Fibroblast of skin of scalp (primary cell): ENCODE measurements around the gene NUP155.
"Not testable (repeated sequence)": the region's sequence is repeated elsewhere in the genome, so short reads cannot be mapped to it uniquely, and the experiment has no call there.

Source experiments
- DNase-seq: peaks from one replicate; pipeline ENCODE4 v3.0.0-alpha.2; 2013

The NUP155 gene

GRCh38 chr5:37275511-37275910, 95.4 kb downstream of the NUP155 start:
- no peak for DNase-seq

GRCh38 chr5:37272511-37272910, 98.4 kb downstream of the NUP155 start:
- peak; percentile 33 for DNase-seq

DNA sequence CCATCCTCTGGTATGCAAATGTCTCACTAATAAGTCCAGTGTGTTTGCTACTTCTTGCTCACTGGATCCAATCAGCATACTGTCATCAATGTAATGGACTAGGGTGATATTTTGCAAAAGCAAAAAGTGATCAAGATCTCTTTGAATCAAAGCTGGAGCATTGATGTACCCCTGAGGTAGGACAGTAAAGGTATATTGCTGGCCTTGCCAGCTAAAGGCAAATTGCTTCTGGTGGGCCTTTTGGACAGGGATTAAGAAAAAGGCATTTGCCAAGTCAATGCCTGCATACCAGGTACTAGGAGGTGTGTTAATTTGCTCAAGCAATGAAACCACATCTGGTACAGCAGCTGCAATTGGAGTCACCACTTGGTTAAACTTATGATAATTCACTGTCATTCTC, 102.8 kb downstream of the NUP155 start:
- DNase-seq = not testable (repeated sequence)

GRCh38 chr5:37255774-37256358, 115.0 kb downstream of the NUP155 start:
- DNase-seq = no peak

DNA sequence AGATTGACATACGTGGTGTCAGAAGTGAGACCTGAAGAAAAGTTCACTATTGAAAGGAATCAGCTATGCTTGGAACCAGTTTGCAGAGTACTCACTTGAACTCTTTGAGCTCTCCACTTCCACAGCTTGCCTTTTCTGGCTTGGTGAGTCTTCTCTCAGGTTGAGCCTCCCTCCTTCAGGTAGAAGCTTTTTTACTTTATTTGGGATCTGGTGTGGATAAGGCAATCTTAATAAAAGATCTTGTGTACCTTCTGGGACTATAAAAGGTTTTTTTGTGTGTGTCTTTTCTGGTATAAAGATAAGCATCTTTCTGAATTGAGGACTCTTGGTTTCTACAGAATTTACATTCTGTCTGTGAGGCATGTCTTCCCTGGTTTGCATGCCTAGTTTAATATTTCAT, 116.3 kb downstream of the NUP155 start:
- no peak for DNase-seq

GRCh38 chr5:37251665-37252064, 119.2 kb downstream of the NUP155 start:
- DNase-seq = no peak

DNA sequence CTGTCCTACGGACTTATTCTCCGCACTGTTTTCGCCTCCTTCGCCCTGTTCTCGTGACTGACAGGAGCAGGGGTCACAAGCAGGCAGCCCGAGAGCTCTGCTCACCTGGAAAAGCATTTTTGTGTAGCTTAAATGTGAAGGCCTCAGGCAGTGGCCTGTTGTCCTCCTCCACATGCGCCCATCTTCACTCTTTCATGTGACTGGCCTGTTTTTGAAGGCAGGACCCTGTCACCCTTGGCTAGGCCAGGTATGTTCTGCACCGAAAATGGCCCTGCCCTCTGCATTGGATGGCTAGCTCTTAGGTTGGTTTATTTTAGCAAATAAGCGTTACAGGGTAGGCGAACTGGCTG, 121.1 kb downstream of the NUP155 start:
- DNase-seq = no peak

GRCh38 chr5:37248970-37249814, 121.7 kb downstream of the NUP155 start, which contains the start of gene CPLANE1:
TSS of gene CPLANE1 (minus strand) at chr5:37249376. CDS start at chr5:37247698, 1,678 bp downstream.
- peak; percentile 85 for DNase-seq

DNA sequence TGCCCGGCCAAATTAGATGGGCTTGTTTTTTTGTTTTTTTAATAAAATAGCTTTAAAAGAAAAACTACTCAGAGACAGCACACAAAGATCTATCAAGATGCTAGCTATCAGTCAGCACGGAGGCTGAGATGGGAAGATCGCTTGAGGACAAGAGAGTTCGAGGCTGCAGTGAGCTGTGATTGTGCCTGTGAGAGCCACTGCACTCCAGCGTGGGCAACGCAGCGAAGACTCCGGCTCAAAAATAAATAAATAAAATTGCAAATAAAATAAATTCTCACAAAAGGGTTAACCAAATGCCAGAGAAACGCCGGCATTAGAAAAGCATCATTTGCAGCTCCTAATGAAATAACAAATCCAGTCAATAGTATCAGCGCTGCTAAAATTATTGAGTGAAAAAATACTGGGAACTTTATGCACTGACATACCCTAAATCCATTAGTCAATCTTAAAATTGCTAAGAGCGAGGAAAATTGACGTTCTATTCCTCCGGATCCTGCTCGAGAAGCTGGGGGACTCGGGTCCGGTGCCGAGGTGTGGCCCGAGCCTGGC, 122.4 kb downstream of the NUP155 start:
- DNase-seq = peak; percentile 12

DNA sequence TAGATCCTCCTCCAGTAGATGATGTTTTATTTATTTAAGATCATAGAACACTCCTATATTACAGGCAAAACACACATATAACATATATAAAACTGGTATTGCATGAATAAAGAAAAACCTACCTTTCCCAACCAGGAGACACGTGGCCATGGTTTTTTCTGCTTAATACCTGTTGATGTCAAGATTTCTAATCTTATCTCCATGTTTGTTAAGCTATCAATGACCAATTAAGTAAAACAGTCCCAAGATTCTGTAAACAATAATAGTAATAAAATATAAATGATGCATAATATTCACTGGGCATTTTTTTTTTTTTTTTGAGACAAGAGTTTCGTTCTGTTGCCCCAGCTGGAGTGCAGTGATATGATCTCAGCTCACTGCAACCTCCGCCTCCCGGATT, 123.4 kb downstream of the NUP155 start:
- no peak for DNase-seq

DNA sequence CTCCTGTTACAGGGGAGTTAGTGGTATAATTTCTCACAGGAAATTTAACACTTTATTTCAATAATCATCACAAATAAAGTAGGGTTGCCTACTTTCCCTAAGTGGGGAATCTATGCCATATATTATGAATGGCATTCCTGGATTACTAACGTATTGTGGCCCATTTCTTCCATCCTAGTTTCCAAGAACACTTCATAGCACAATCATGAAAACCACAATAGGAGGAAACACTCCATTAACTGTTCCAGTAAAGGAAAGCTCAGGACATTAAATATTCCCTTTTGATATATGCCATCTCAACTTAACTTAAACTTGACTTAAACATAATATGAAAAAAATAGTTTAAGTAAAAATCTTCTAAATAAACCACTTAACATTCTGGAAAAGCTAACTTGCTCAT, 123.9 kb downstream of the NUP155 start:
- no peak for DNase-seq
